Measurements from ENCODE around the gene EIF3I.

The EIF3I gene

DNA sequence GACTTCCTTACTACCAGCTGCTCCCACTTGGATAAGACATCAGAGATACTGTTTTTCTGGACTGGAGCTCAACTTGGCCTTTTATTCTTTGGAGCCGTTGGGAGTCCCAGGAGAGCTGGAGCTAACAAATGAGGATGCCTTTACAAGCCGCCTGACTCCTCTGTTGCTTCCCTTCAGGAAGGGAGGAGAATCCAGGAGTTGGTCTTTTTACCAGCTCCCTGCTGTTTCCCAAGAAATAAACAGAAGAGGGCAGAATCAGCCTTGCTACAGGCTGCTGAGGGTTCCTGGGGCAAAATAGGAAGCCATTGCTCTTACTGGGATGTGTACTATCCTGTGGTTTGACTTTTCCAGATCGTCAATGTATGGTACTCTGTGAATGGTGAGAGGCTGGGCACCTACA is 1.5 kb downstream of the EIF3I start:
- H3K4me3 ChIP-seq (ENCODE audit: low read depth, low read length) = no peak overlapping the region
- DNase-seq (ENCODE audit: low read depth) = no peak

DNA sequence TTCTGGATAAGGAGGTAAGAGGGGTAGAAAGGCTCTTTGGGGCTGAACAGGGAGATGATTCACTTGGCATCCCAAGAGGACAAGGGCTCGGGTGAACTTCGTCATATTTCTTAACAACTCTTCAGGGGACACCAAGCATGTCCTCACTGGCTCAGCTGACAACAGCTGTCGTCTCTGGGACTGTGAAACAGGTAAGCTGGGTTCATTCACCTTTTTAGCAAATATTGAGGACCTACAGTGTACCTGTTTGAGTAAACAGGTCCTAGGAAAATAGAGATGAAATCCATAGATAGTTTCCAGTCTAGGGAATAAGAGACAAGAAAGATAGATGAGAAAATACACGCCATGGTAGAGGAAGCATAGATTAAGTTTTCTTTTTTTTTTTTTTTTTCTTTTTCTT is 2.1 kb downstream of the EIF3I start:
- no peak for DNase-seq (ENCODE audit: low read depth)
- no peak overlapping the region for H3K4me3 ChIP-seq (ENCODE audit: low read depth, low read length)

DNA sequence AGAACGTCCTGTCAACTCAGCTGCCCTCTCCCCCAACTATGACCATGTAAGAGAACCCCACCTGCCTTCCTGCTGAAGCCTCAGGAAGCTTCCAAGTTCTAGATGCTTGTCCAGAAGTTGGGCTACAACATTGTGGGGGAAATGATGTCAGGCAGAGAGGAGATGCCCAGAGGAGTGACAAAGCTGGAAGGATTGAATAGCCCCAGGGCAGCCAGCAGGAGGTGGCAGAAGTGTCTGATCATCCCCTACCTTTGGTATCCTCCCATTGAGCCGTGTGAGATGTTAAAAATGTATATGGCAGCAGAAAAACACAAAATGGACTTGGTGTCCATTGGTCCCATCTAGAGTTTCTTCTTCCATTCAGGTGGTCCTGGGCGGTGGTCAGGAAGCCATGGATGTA is 6.6 kb downstream of the EIF3I start:
- no peak for DNase-seq (ENCODE audit: low read depth)
- H3K4me3 ChIP-seq (ENCODE audit: low read depth, low read length) = no peak overlapping the region

DNA sequence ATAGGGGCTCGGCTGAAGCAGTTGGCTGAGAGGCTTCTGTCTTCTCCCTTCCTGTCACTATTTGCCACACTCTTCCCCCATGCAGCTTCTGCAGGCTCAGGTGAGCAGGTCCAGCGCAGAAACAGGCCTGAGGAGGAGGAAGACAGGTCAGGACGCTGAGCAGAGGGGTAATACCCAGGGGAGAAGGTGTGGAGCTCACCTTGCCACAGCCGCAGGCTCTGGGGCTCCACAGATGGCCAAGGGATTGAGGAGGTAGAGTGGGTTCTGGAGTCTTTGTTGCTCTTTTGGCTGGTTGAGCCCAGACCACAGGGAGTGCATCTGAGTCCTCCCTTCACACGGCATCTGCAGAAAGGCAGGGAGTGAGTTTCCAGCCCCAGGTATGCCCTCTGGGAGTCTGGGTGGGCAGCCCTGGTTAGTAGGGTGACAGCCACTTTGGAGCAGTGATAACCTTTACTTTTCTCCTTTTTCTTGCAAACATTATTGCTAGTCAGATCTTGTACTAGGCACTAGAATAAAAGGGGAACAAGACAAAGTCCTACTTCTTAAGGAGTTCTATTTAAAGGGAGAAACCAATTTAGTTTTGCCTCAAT is 9.7 kb downstream of the EIF3I start:
- H3K4me3 ChIP-seq (ENCODE audit: low read depth, low read length) = no peak overlapping the region
- DNase-seq (ENCODE audit: low read depth) = no peak

DNA sequence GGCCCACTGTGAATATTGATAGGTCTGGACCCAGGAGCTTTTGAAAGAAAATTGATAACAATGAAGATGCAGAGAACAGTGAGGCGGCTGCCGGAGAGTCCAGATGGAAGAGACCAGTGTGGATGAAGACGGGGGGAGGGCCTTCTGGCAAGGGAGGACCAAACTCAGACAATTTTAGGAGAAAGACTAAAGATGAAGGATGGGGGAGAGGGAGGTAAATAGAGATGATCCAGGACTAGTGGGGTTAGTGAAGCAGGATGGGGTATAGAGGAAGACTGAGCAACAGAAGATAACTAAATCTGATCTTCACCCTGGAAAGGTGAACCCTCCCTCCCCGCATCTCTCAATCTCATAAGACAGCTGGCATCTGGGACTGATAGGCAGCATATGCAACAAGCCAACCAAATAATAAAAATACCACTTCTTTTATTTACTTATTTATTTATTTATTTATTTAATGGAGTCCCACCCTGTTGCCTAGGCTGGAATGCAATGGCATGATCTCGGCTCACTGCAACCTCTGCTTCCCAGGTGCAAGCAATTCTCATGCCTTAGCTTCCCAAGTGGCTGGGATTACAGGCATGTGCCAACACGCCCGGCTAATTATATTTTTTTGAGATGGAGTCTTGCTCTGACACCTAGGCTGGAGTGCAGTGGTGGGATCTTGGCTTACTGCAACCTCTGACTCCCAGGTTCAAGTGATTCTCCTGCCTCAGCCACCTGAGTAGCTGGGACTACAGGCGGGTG is 10.5 kb downstream of the EIF3I start:
- H3K4me3 ChIP-seq (ENCODE audit: low read depth, low read length) = no peak overlapping the region
- no peak for DNase-seq (ENCODE audit: low read depth)

DNA sequence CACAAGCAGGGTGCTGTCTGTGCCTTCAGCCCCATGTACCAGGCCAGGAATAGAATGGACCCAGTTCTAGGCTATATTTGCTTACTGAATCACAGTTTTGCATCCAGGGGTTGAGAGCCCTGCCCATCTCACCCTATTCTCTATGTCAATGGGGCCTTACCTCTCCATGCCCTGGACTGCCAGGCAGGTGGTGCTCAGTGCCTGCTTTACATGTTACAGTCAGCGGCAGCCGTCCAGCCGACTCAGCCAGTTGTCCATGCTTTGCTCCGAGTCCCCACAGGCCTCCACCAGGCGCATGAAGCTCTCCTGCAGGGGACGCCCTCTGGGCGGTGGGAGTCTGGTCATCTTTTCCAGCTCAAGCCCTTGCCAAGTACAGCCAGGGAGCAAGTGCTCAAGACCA is 12.6 kb downstream of the EIF3I start:
- DNase-seq (ENCODE audit: low read depth) = no peak
- H3K4me3 ChIP-seq (ENCODE audit: low read depth, low read length) = no peak overlapping the region

DNA sequence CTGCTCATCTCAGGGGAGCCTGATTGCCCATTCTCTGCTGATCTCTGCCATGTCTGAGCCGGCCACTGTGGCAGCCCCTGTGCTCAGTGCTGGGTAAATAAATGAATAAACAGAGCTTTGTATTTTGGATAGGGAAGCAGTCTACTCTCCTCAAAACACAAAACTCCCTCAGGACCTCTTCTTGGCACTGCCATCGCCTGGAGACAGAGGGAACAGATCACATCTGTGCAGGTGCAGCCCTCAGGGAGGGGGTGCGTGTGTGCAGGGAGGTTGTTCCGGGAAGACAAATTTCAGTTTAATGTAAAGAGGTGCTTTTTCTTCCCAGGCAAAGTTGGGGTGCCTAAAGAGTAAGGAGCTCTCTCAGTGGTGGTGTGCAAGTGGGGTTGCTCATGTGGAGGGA is 17.1 kb downstream of the EIF3I start:
- H3K4me3 ChIP-seq (ENCODE audit: low read depth, low read length) = no peak overlapping the region
- DNase-seq (ENCODE audit: low read depth) = no peak

DNA sequence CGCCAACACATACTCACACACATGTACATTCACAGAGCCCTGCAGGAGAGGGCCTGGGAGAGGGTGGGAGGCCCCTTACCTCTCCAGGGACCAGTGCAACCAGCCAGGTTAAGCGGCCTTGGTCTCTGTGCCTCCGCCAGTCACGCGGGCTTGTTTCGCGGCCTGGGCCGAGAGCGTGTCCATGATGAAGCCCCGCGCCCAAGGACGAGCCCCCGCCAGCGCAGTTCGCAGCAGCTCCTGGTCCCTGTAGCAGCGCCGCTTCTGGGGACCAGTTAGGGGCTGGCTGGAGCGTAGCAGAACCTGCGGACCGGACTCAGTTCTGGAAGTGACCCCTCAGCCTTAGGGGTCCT is 17.6 kb downstream of the EIF3I start:
- no peak for DNase-seq (ENCODE audit: low read depth)
- no peak overlapping the region for H3K4me3 ChIP-seq (ENCODE audit: low read depth, low read length)

DNA sequence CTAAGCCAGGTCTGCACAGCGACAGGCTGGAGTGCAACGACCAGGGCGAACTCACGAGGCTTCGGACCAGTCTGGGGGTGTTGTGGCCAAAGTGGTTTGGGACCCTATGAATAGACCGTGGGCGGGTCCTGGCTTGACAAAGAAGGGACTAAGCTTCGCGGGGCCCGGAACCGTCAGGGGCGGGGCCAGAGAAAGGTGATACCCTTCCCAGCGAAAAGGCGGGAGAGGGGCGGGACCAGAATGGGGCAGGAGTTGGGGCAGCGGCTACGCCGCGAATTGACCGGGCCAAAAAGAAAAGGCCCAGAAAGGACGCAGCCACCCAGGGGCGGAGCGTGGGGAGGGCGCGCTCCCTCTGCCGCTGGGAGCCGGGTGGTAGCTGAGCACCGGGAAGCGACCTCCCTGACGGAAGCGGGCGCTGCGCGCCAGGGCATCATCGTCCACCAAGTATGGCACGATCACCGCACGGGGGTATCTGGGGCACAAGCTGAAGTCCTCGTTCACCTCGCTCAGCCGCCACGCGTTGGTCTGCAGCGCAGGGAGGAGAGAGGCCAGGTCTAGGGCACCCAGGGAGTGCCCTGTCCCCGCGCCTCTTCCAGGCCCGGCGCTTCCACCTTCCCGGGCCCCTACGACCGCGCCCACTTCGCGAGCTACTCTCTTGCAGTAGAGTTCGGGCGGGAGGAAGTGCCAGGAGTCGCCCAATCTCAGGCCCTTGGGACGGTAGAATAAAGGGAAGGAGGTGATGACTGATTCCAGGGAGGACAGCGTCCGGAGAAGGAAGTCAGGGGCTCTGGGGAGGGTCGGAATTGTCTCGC is 18.1 kb downstream of the EIF3I start:
- no peak for DNase-seq (ENCODE audit: low read depth)
- peak overlapping the region; percentile 55 for H3K4me3 ChIP-seq (ENCODE audit: low read depth, low read length)

DNA sequence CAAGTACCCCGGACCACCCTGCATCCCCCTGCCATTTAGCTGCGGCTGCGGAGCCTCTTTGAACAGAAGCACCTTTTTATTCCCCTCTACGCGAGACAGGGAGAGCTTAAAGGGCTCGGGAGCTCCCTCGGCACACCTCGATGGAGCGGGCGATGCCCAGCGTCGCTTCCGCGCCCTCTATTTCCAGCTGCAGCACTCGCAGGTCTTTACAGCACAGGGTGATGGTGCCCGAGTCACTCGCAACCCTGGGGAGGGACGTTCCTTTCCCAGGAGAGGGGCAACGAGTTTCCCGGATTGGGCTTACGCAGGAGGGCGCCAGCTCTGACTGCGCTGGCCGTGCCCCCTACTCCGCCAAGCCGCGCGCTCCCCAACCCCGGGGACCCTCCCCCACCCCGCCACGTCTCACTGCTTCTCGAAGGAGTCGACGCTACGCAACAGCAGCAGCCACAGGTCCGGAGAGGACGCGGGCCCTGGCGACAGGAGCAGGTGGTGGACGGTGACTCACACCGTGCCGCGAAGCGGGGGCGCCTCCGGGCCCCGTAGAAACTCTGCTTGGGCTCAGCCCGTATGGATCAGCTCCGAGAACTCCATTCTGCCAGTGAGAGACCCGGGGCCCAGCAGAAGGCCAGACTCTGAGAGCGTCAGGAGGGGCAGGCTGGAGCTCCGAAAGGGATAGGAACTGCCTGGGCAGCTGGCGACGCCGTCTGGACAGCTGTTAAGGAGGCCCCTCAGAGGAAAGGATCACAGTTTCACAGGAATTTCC is 19.0 kb downstream of the EIF3I start:
- DNase-seq (ENCODE audit: low read depth) = no peak

DNA sequence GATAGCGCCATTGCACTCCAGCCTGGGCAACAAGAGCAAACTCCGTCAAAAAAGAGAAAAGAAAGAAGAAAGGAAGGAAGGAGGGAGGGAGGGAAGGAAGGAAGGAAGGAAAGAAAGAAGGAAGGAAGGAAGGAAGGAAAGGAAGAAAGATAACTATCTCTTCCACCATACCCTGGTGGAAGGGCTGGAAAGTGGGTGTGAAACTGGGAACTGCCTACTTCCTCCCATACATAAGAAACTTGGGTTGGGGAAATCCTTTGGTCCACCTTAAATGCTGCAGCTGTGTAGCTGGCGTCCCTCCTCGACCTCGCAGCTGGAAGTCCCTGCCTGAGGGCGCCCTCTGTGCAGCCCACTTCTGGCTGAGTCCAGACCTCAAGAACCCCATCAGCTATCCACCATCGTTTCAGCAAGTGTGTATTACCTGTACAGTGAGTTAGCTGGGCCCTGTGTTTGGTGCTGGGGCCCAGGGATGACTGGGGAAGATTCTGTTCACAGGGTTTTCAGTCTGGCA is 20.2 kb downstream of the EIF3I start:
- no peak for DNase-seq (ENCODE audit: low read depth)
- H3K4me3 ChIP-seq (ENCODE audit: low read depth, low read length) = no peak overlapping the region

More for the DNA sequence above, 19.0 kb downstream of the EIF3I start:
- peak overlapping the region; percentile 55 for H3K4me3 ChIP-seq (ENCODE audit: low read depth, low read length)

DNA sequence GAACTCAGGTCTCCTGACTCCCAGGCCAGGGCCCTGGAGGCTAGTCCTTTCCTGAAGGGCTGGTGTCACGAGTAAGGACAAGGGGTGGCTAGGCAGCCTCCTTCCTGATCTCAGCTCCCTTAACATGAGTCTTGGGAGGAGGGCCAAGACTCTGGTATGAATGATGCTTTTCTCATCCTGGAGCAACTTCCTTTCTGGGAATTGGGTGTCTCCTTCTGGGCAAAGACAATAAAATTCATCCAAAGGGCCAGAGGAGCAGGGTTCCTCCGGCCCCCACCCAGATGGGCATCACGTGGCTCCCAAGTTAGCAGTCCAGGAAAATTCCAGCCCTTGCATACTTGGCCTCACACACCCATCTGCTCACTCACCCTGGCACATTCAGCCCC is 24.7 kb downstream of the EIF3I start, which contains the start of gene FAM167B:
FAM167B (plus strand) TSS at position 335 of the 386 bp plus-strand sequence. CDS start 200 bp downstream, outside the sequence.
- peak; percentile 28 for DNase-seq (ENCODE audit: low read depth)
- H3K4me3 ChIP-seq (ENCODE audit: low read depth, low read length) = no peak within 1 kb of the TSS

DNA sequence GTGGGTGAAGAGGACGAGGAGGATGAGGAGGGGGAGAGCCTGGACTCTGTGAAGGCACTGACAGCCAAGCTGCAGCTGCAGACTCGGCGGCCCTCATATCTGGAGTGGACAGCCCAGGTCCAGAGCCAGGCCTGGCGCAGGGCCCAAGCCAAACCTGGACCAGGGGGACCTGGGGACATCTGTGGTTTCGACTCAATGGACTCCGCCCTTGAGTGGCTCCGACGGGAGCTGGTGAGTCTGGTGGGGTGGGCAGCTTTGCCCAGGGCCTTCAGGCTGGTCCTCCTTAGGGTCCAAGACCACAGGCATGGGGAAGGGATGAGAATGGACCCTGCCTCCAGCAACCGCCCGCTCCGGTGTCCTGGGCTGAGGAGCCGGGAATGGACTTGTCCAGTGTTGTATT is 25.2 kb downstream of the EIF3I start:
- H3K4me3 ChIP-seq (ENCODE audit: low read depth, low read length) = no peak overlapping the region

DNA sequence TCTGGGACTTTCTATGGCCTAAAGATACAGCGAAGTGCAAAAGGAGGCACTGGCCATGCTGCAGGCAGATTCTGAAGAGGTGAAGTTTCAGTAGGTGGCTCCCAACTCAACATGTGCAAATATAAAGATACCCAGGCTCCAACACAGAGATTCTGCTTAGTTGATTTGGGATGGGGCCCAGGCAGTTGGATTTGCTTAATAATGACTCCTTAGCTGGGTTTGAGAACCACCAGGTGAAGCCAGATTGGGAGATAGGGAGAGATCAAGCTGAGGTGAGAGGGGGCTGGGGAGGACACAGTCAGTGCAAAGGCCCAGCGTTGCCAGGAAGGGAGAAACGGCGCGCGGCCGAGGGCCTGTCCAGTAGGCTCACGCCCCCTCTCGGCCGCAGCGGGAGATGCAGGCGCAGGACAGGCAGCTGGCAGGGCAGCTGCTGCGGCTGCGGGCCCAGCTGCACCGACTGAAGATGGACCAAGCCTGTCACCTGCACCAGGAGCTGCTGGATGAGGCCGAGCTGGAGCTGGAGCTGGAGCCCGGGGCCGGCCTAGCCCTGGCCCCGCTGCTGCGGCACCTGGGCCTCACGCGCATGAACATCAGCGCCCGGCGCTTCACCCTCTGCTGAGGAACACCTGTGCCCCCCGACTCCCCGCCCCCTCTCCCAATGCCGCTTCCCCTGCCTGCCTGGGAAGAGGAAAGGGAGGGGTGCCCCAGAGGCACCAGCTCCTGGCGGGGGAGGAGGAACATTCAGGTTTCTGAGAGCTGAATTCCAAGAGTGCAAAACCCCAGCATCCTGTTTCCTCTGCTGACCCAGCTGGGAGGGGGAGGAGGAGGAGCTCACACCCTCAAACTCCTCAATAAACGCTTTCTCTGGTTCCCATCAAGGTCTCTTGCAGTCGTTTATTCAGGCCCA is 26.0 kb downstream of the EIF3I start:
- no peak overlapping the region for H3K4me3 ChIP-seq (ENCODE audit: low read depth, low read length)
- DNase-seq (ENCODE audit: low read depth) = no peak

More for the DNA sequence above, 25.2 kb downstream of the EIF3I start:
- no peak for DNase-seq (ENCODE audit: low read depth)

DNA sequence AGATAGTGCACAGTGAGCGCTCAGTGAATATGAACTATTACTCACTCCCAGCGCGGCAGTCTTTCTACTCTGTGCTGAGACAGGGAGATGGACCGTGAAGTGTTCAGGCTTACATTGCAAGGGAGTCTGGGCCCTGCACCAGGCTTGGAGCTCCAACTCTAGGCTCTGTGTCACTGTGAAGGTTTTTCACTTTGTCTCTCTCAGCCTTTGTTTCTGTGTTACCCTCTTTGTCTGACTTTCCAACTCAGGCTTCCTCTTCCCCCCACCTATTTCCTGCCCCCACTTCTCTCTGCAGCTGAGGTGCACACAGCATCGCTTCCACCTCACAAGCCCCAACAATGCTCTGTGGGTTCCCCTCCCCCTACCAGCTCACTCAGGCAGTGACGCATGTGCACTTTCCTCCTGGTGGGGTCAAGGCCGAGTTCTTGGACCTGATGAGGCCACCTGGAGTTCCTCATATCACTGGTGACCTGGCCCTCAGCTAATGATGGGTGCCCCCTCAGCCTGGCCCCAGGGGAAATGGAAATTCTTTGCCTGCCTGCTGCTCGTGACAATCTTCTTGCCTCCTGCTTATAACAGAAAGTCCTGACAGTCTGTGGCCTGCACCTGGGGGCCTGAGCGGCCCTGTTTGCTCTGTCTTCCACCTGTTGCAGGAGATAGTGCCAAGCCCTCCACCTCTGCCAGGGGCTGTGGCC is 27.8 kb downstream of the EIF3I start:
- no peak for DNase-seq (ENCODE audit: low read depth)
- H3K4me3 ChIP-seq (ENCODE audit: low read depth, low read length) = no peak overlapping the region

DNA sequence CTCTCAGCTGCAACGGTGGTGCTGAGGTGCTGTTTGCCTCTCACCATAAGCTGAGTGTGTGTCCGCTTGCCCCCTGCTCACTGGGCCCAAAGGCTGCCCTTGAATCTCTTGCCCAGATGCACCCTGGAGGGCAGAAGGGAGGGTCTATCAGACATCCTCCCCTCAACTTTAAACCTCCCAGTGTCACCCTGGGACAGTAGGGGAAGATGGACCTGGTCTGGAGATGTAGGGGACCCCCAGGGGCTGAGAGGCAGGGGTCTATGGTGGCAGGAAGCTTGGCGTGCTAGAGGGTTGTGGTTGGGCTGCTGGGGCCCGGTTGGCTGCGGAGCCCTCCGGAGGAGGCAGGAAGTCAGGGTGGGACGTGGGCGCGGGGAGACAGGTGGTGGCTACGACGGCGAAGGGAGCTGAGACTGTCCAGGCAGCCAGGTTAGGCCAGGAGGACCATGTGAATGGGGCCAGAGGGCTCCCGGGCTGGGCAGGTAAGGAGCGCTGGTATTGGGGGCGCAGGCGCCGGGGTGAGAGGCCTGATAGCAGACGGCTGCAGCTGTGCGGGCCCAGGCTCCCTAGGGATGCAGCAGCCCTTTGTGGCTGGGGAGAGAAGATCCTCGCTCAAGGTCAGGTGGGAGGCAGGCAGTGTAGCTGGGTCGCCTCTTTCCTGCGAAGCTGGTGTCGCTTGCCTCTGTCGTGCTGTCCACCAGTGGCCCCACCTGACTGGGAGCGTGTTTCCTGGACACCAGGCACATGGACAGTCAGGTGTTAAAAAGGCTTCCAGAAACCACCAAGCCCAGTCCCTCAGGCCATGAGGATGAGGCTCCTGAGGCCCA is 28.9 kb downstream of the EIF3I start, which contains the start of gene LCK:
LCK (plus strand) TSS at position 373 of the 824 bp plus-strand sequence. CDS start 23,065 bp downstream, outside the sequence.
- no peak within 1 kb of the TSS for H3K4me3 ChIP-seq (ENCODE audit: low read depth, low read length)
- no peak for DNase-seq (ENCODE audit: low read depth)
